Measurements from ENCODE around the gene TBCK. TPM values are rescaled to one million over a fixed set of nuclear protein-coding genes. Genes with fewer than 3 reads are reported as not detected.

TBCK gene
- total and polyA plus RNA-seq, 8 donors = 36.1 to 60.0 (median 46.2) TPM

GRCh38 chr4:106063009-106063408 lies 253.0 kb downstream of the TBCK start:
- Histone ChIP-seq H3K4me1 (no peaks in the 10 kb centered on the region), H3K27ac (peak overlapping the region in 1 of 2 donors; percentile 16), H3K9me3 (no peaks in the 10 kb centered on the region), H3K36me3 (no peaks in the 10 kb centered on the region), H3K4me3 (no peak overlapping the region), H3K27me3 (no peaks in the 10 kb centered on the region)
- ATAC-seq = peak; percentile 41
- no peak for DNase-seq
- intact Hi-C loops (cut with DNase I) = no loop called here
- TF ChIP-seq CTCF (IDR thresholded peaks at IDR 0.05) = no peak

- no peaks in the 10 kb centered on the region for H3K4me1 ChIP-seq
- H3K27ac ChIP-seq = no peak overlapping the region
- no peak for TF ChIP-seq CTCF (IDR thresholded peaks at IDR 0.05)
- no peaks in the 10 kb centered on the region for H3K36me3 ChIP-seq
- ATAC-seq (peak; percentile 31), DNase-seq (no peak)
- intact Hi-C loops (cut with DNase I) = no loop called here
- H3K4me3 ChIP-seq = no peak overlapping the region
- H3K27me3 ChIP-seq = no peaks in the 10 kb centered on the region
- H3K9me3 ChIP-seq = no peaks in the 10 kb centered on the region
These were observed 253.5 kb downstream of the TBCK start for GRCh38 chr4:106062452-106062875.

- H3K36me3 ChIP-seq = no peaks in the 10 kb centered on the region
- H3K4me3 ChIP-seq = no peak overlapping the region
- TF ChIP-seq CTCF (IDR thresholded peaks at IDR 0.05) = no peak
- H3K27me3 ChIP-seq = no peaks in the 10 kb centered on the region
- intact Hi-C loops (cut with DNase I) = no loop called here
- DNase-seq = no peak
- no peak overlapping the region for H3K27ac ChIP-seq
- no peaks in the 10 kb centered on the region for H3K4me1 ChIP-seq
- H3K9me3 ChIP-seq = no peaks in the 10 kb centered on the region
- ATAC-seq = no peak
These were observed 257.1 kb downstream of the TBCK start for GRCh38 chr4:106058921-106059320.

GRCh38 chr4:106056914-106057313 lies 259.1 kb downstream of the TBCK start:
- Histone ChIP-seq H3K27ac (no peak overlapping the region), H3K9me3 (no peaks in the 10 kb centered on the region), H3K4me3 (no peak overlapping the region), H3K36me3 (no peaks in the 10 kb centered on the region), H3K4me1 (no peaks in the 10 kb centered on the region), H3K27me3 (no peaks in the 10 kb centered on the region)
- ATAC-seq (no peak), DNase-seq (no peak)
- no peak for TF ChIP-seq CTCF (IDR thresholded peaks at IDR 0.05)
- intact Hi-C loops (cut with DNase I) = no loop called here

- DNase-seq (peak in 1 of 4 donors; percentile 26), ATAC-seq (no peak)
- Histone ChIP-seq H3K36me3 (peaks cover 0 to under 1% of the 10 kb centered on the region in 2 donors), H3K27me3 (no peaks in the 10 kb centered on the region), H3K27ac (no peak overlapping the region), H3K9me3 (no peaks in the 10 kb centered on the region), H3K4me1 (no peaks in the 10 kb centered on the region), H3K4me3 (no peak overlapping the region)
- TF ChIP-seq CTCF (IDR thresholded peaks at IDR 0.05) = no peak
- intact Hi-C loops (cut with DNase I) = no loop called here
These were observed 264.5 kb downstream of the TBCK start for GRCh38 chr4:106051514-106051913.
